NAMALWA (cell line): Measurements from ENCODE around the gene S100A13.
A peak's percentile ranks its signal among the peaks of the same experiment; 100 is the strongest.
"Not testable (repeated sequence)": the region's sequence is repeated elsewhere in the genome, so short reads cannot be mapped to it uniquely, and the experiment has no call there.

Source experiments
- DNase-seq: peaks from one replicate; pipeline ENCODE4 v3.0.0-alpha.2; 2015; ENCODE audit warnings: low spot score

Gene S100A13

DNA sequence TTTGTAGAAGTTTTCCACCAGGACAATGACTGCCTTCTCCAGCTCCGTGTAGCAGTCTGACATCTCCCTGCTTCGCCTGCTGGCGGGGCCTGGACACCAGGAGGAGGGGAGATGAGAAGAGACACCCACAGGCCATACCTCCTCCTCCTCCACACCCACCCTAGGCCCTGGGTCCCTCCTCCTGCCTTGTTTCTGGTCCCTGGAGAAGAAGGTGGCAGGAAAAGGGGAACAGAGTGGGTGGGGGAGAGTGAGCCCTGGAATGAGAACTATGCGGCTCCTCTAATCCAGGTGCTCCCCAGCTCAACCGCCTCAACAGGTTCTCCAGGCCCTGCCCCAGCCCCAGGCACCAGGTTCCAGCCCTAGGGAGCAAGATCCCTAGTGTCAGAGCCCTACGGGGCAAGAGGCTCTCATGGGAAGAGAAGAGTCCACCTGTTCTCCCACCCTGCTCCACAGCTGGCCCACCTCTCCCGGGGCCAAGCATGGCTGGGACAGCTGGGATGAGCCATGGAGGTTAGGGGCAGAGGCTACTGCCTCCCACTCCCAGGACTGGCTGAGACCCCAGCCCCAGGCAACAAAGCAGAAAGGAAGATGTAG lies 19.1 kb downstream of the S100A13 start:
- DNase-seq, result no peak

DNA sequence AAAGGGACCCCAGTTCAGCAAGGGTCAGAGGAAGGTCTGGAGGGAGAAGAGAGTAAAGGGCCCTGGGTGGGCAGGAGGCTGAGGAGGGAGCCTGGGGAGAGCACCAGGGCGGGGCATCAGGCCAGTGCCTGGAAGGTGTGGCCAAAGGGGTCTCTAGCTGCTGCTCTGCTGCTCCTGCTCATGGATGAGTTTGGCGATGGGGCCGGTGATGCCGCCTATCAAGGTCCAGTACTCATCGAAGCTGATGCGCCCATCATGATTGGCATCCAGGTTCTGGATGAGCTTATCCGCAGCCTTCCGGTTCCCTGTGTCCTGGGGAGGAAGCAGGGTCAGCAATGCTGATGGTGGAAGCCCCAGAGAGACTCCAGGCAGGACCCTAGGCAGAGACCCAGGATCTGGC lies 19.9 kb downstream of the S100A13 start:
- no peak for DNase-seq

DNA sequence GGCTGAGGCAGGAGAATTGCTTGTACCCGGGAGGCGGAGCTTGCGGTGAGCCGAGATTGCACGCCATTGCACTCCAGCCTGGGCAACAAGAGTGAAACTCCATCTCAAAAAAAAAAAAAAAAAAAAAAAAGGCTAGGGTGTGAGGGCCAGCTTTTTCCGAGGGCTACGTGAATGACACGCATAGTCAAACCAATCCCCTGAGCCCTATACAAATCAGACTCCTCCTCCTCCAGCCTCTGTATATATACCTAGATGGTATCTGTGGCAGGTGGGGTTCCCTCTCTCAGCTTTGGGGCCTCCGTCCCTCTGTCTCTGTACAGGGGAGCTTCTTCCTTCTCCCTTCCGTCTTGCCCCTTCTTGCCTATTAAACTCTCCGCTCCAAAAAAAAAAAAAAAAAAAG lies 21.1 kb downstream of the S100A13 start:
- DNase-seq, result no peak

DNA sequence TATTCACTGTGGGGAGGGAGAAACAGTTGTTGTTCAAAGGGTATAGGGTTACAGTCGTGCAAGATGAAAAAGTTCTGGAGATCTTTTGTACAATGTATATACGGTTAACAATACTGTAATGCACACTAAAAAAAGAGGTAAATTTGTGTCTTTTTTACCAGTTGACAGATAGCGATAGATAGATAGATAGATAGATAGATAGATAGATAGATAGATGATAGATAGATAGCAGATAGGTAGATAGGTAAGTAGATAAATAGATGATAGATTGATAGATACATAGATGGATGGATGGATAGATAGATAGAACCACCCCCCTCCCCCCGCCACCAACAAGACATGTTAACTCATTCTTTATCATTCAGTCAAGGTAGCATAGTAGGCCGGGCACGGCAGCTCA lies 24.6 kb downstream of the S100A13 start:
- no peak for DNase-seq

DNA sequence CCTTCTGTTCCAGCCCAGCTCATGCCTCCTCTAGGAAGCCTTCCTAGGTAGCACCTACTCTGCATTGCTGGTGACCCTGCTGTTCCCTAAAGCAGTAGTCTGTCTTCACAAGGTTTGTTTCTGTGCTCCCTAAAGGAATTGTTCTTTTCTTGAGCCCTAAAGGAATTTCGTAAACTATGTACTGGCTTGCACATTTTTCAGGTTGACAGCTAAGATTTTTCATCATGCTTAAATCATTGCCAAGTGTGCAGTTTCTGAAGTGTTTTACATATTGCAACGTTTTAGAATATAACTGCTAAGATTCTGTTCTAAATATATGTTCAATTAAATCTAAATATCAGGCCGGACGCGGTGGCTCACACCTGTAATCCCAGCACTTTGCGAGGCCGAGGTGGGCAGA lies 27.5 kb downstream of the S100A13 start:
- DNase-seq, result no peak

DNA sequence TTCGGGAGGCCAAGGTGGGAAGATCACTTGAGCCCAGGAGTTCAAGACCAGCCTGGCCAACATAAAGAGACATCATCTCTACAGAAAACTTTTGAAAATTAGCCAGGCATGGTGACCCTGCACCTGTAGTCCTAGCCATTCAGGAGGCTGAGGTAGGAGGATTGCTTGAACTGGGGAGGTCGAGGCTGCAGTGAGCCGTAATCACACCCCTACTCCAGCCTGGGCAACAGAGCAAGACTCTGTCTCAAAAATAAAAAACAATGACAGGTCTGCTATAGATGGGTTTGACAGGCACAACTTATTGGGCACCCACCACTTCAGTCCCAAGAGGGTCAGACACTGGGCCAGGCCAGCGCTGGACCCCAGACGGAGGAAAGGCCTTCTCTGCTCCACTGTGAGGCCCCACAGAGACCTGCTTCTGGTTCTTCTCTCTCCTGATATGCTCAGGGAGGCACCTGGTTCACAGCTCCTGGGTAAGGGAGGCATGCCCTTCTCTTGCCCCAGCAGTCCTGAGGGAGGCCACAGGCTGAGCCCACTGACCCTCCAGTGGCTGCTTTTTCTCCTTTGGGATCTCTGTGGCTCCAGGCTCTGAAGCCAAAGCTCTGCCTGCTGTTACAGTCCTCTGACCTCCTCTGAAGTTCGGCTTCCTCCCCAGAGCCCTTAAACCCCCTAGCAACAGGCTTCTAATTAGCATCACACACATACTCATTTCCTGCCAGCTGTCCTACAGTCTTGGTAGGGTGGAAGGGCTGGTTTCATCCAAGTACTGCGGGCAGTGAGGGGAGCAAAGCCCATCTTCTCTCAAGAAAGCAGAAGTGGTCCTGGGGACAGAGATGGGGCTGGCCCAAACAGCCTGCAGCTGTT lies 28.8 kb downstream of the S100A13 start:
- peak; percentile 99 for DNase-seq

DNA sequence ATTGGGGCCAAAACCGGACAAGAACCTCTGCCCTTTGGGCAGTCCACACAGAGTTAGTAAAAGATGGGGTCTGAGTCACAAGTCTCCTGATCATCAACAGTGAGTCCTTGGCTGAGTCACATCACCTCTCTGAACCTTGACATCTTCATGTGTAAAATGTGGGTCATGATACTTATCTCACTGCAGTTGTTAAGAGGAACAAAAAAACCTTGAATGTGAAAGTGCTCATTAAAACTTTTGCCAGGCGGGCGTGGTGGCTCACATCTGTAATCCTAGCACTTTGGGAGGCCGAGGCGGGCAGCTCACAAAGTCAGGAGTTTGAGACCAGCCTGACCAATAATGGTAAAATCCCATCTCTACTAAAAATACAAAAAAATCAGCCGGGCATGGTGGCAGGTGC lies 30.1 kb downstream of the S100A13 start:
- no peak for DNase-seq

DNA sequence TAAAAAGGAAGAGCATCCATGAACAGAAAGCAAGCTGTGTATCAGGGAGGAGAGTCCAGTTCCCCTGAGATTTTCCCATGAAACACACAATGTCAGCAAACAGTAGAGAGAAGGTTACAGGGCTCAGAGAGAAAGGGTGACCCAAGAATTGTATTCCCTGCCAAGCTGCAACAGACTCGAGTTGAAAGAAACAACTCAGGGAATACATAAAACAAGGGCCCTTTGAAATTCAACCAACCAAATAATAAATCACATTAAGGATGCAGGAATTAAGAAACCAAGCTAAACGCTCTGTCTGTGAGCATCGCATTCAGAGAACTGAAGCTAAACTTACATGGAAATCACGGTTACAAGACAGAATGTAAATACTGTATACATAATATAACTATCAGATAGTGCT lies 34.6 kb downstream of the S100A13 start:
- no peak for DNase-seq

DNA sequence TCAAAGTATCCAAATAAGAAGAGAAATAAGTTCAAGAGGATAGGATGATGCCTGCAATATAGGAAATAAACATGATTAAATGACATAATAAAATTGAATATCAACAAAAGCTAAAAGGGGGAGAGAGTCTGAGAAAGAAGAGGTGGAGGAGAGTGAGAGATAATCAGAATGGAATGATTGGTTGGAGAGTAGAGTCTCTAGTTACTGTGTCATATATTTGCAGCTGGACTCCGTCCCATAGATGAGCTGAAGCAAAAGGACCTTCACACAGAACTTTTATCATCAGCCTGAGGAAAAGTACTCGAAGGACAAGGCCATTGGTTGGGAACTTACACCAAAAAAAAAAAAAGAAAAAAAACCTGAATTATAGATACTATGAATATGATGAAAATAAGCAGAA lies 38.8 kb downstream of the S100A13 start:
- DNase-seq, result no peak

DNA sequence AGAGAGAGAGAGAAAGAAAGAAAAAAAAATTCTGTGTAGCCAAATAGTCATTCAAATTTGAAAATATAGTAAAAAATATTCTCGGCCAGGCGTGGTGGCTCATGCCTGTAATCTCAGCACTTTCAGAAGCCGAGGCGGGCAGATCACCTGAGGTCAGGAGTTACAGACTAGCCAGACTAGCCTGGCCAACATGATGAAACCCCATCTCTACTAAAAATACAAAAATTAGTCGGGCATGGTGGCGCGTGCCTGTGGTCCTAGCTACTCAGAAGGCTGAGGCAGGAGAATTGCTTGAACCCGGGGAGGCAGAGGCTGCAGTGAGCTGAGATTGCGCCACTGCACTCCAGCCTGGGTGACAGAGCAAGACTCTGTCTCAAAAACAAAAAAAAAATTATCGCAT lies 39.3 kb downstream of the S100A13 start:
- DNase-seq, result not testable (repeated sequence)

DNA sequence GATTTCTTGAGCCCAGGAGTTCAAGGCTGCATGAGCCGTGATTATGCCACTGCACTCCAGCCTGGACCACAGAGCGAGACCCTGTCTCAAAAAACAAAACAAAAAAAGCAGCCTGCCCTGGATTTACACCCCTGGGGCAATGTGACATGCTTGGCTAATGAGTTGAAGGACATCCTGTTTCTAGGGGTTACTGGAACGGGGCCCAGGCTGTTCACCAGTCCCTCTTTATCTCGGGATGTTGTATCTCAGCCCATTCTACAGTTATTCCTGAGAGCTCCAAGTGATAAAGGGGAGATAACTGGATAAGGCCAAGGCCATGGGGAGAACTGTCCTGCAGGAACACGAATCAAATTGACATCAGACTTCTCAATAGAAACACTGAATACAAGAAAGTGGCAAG lies 40.0 kb downstream of the S100A13 start:
- no peak for DNase-seq

DNA sequence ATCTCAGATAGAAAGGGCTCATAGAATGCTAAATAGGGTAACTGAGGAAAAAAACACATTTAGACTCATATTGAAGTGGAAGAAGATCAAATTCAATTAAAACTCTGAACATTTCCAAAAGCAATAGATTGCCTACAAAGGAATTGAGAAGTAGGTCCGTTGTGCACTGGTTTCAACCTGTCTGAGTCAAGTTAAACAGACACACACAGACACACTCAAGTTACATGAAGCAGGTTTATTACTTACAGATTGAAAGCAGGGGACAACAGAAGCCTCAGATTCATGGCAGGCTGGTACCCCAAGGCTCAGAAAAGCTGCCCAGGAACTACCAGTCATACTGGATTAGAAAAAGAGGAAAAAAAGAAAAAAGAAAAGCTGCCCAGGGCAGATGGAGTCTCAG lies 41.0 kb downstream of the S100A13 start:
- DNase-seq, result no peak

DNA sequence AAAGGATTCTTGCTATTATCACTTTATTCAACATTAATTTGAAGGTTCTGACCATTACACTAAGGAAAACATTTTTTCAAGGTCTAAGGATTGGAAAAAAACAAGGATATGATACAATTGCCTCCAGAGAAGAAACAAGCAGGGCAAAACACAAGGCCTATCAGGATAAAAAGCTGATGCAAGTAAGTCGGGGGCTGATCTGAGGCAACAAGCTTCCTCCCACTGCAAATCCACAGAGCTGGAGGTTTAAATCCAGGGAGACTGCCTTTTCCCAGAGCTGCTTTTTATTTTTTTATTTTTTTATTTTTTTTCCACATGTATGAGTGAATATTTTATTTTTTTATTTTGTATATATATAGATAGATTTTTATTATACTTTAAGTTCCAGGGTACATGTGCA lies 42.3 kb downstream of the S100A13 start:
- no peak for DNase-seq

DNA sequence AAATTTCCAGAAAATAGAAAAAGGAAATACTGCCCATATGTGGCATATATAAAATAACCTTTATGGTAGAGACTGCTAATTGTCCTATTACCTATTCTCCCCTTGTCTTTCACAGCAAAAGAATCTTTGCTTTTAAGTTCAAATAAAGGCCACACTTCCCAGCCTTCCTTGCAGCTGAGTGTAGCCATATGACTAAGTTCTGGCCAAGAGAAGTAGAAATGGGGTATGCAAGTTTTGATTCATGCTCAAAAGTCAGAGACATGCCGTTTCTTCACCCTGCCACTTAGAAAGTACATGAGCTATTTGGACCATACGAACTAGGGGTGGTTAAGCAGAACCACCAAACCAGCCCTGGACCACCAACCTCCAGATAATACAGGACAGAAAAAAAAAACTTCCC lies 43.3 kb downstream of the S100A13 start:
- DNase-seq, result no peak

DNA sequence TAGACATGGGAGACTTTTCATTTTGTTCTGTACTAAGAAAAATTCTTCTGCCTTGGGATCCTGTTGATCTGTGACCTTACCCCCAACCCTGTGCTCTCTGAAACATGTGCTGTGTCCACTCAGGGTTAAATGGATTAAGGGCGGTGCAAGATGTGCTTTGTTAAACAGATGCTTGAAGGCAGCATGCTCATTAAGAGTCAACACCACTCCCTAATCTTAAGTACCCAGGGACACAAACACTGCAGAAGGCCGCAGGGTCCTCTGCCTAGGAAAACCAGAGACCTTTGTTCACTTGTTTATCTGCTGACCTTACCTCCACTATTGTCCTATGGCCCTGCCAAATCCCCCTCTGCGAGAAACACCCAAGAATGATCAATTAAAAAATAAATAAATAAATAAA lies 43.8 kb downstream of the S100A13 start:
- DNase-seq, result not testable (repeated sequence)

DNA sequence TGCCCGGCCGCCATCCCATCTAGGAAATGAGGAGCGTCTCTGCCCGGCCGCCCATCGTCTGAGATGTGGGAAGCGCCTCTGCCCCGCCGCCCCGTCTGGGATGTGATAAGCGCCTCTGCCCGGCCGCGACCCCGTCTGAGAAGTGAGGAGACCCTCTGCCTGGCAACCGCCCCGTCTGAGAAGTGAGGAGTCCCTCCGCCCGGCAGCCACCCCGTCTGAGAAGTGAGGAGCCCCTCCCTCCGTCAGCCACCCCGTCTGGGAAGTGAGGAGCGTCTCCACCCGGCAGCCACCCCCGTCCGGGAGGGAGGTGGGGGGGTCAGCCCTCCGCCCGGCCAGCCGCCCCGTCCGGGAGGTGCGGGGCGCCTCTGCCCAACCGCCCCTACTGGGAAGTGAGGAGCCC lies 44.5 kb downstream of the S100A13 start:
- not testable (repeated sequence) for DNase-seq

DNA sequence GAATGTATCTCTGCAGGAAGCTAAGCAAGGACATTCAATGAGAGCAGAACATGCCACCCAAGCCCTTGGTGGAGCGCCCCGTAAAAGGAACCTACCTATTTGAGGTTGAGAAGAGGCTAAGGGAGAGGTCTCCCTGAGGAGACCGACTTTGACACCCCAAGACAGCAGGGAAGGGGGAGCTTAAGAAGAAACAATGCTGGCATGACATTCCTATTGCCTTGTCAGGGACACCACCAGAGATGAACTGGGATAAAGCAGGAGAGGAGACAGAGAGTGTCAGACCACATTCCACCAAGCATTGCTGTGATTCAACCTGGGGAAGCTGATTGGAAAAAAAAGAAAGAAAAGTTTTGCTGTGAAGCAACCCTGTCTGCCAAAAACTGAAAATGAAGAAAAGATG lies 48.4 kb downstream of the S100A13 start:
- DNase-seq, result no peak

DNA sequence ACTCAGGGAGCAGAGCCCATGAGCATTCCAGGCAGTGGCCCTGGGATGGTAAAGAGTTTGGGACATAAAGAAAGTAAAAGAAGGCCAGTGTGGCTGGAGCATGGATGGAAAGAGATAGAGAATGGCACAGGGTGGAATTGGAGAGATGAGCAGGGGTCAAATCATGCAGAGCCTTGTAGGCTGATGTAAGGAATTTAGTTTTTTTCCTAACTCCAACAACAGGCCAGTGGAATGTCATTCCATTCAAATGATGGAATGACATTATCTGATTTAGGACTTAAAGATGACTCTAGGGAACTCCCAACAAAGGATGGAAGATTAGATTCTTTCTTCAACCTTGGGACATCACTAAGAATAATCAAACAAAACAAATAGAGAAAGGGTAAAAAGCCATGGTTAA lies 48.8 kb downstream of the S100A13 start:
- DNase-seq, result no peak

DNA sequence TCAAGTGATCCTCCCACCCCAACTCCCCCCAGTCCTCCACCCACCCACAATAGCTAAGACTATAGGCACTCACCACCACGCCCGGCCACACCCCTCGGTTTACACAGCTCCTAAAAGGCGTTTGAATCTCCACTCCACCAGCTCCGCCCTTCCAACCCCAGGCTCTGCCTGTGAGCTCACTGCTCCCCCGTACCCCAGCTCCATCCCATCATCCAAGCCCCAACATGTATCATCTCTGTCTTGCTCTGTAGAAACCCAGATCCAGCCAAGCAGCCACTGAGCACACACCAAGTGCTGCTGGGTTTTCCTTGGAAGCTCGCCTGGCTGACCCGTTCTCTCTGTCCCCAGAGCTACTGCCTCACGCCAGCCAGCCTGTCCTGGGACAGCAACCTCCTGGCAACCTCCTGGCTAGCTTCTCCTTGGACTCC lies 49.7 kb downstream of the S100A13 start:
- DNase-seq, result no peak

DNA sequence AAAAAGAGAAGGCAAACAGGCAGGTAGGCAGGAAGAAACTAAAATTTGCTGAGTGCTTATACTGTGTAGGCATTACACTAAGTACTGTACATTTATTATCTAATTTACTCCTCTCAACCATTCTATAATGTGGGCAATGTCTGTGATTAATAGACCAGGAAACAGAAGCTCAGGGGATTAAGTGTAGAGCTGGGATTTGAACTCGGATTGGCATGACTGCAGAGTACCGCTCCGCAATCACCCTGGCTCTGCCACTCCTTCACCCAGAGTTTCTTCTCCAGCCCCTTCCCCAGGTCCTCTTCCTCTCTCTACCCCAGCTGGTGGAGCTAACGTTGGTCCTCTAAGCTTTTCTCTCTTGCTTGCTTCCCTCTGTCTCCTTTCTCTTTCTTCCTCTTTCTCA lies 50.2 kb downstream of the S100A13 start:
- no peak for DNase-seq

DNA sequence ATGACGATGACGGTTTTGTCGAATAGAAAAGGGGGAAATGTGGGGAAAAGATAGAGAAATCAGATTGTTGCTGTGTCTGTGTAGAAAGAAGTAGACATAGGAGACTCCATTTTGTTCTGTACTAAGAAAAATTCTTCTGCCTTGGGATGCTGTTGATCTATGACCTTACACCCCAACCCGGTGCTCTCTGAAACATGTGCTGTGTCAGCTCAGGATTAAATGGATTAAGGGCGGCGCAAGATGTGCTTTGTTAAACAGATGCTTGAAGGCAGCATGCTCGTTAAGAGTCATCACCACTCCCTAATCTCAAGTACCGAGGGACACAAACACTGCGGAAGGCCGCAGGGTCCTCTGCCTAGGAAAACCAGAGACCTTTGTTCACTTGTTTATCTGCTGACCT lies 51.8 kb downstream of the S100A13 start:
- not testable (repeated sequence) for DNase-seq

DNA sequence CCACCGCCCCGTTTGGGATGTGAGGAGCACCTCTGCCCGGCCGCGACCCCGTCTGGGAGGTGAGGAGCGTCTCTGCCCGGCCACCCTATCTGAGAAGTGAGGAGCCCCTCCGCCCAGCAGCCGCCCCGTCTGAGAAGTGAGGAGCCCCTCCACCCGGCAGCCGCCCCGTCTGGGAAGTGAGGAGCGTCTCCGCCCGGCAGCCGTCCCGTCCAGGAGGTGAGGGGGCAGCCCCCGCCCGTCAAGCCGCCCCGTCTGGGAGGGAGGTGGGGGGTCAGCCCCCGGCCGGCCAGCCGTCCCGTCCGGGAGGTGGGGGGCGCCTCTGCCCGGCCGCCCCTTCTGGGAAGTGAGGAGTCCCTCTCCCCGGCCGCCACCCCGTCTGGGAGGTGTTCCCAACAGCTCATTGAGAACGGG lies 52.2 kb downstream of the S100A13 start:
- DNase-seq, result not testable (repeated sequence)

DNA sequence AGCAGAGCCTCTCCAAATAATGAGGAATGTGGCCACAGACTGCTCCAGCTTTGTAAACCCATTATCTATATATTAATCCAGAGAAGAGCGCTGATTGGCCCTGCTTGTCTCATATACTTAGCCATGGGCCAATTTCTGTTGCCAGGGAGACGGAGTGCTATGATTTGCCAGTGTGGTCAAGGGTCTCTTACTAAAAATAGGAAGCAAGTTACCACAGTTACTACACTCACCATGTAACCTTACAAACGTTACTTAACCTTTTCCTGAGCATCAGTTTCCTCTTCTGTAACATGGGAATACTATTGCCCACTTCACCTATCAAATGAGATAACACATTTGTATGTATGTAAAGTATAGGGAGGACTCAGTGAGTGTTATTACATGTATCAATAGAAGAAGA lies 54.0 kb downstream of the S100A13 start:
- DNase-seq, result no peak

DNA sequence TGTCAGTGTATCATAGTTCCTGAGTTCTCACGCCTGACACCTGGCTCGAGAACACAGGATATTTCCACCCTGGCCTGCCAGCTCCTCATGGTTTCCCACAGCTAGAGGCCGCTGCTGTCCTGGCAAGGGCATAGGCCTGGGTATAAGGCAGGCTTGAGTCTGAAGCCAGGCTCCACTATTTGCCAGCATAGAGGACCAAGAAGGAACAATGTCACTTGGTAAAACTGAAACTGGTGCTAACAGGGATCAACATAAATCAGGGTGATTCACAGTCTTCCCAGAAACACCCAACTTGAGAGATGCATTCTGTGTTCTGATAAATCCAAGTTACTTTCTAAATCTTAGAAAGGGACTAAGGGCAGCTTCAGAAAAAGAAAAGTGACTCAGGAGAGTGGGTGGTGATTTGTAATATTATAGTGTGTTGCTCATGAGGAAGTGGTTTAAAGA lies 54.7 kb downstream of the S100A13 start:
- peak; percentile 89 for DNase-seq
